ENCODE data around the gene FUT2. TPM values are rescaled to one million over a fixed set of nuclear protein-coding genes. Genes with fewer than 3 reads are reported as not detected.

The FUT2 gene
- total and polyA plus RNA-seq, 2 of the 13 experiments (the other 11 are each of a cell fraction or from before 2014, with no cell fraction given), result 0.07 TPM; not detected in 1

DNA sequence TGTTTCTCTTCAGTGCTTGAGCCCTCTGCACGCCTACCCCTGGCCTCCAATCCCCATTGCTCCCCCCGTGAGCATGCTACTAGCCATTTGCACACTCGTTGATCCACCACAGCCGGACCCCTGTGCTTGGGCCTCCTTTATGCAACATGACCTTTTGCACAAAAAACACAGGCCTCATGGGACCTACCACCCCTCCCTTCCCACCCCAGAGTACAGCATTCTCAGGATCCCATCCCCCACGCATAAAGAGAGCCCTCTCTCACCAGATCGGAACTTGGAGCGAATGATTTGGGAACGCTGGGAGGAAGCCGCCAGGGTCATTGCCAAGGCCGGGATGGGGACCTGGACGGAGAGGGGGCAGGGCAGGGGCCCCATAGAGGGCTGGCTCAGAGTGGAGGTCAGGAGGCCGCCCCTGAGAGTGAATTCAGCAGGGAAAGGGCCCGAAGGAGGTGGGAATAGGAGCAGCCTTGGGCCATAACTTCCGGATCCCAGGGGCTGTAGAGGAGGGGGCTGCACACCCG, 23.0 kb downstream of the FUT2 start (continued):
- TF ChIP-seq, protein P1, sequence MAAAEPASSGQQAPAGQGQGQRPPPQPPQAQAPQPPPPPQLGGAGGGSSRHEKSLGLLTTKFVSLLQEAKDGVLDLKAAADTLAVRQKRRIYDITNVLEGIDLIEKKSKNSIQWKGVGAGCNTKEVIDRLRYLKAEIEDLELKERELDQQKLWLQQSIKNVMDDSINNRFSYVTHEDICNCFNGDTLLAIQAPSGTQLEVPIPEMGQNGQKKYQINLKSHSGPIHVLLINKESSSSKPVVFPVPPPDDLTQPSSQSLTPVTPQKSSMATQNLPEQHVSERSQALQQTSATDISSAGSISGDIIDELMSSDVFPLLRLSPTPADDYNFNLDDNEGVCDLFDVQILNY (CRISPR knock-in tag; conservative IDR thresholded peaks at IDR 0.05), result no peak
- TF ChIP-seq ZNF589 (CRISPR knock-in tag; conservative IDR thresholded peaks at IDR 0.05) (no peak), ISL2 (CRISPR knock-in tag; IDR thresholded peaks at IDR 0.05) (peak; percentile 25; the same call in 1 of the 2 replicates), NR1H2 (CRISPR knock-in tag; IDR thresholded peaks at IDR 0.05; ENCODE audit: borderline replicate concordance, low read depth) (no peak), FOXO1 (CRISPR knock-in tag; IDR thresholded peaks at IDR 0.05) (no peak), KLF16 (CRISPR knock-in tag; IDR thresholded peaks at IDR 0.05) (0 out of 4 replicates have a peak, but pooled peaks of 1 of the 2 experiments have one; percentile 41), SP1 (IDR thresholded peaks at IDR 0.05) (no peak), SP1 (CRISPR knock-in tag; IDR thresholded peaks at IDR 0.05) (no peak), KLF11 (CRISPR knock-in tag; IDR thresholded peaks at IDR 0.05) (no peak), HDAC1 (CRISPR knock-in tag; IDR thresholded peaks at IDR 0.05) (peak; percentile 88), ZNF577 (CRISPR knock-in tag; IDR thresholded peaks at IDR 0.05; ENCODE audit: borderline replicate concordance, low read depth) (no peak), U2AF1 (optimal IDR thresholded peaks at IDR 0.05; ENCODE audit: low read depth, low read length) (no peak), MTA1 (CRISPR knock-in tag; IDR thresholded peaks at IDR 0.05; ENCODE audit: borderline replicate concordance) (peak; percentile 79; the same call in 1 of the 2 replicates), ZNF350 (CRISPR knock-in tag; IDR thresholded peaks at IDR 0.05; ENCODE audit: borderline replicate concordance, low read depth) (peak; percentile 79), GTF3A (CRISPR knock-in tag; conservative IDR thresholded peaks at IDR 0.05) (no peak), SKI (IDR thresholded peaks at IDR 0.05; ENCODE audit: partially characterized antibody) (peak; percentile 97), HDAC2 (CRISPR knock-in tag; IDR thresholded peaks at IDR 0.05) (peak; percentile 60; the same call in 1 of the 2 replicates), GLI4 (CRISPR knock-in tag; IDR thresholded peaks at IDR 0.05; ENCODE audit: borderline replicate concordance) (0 out of 2 replicates have a peak, but pooled peaks have one; percentile 55), MED13 (CRISPR knock-in tag; IDR thresholded peaks at IDR 0.05) (0 out of 2 replicates have a peak, but pooled peaks have one; percentile 33), HOXA3 (CRISPR knock-in tag; IDR thresholded peaks at IDR 0.05) (peak; percentile 61), ARNTL (CRISPR knock-in tag; IDR thresholded peaks at IDR 0.05) (peak; percentile 51; the same call in 1 of the 2 replicates), SUZ12 (IDR thresholded peaks at IDR 0.05; ENCODE audit: low read depth, low read length) (no peak), PHF8 (CRISPR knock-in tag; IDR thresholded peaks at IDR 0.05) (peak; percentile 28; the same call in 1 of the 2 replicates)
- TF ChIP-seq, protein P2, sequence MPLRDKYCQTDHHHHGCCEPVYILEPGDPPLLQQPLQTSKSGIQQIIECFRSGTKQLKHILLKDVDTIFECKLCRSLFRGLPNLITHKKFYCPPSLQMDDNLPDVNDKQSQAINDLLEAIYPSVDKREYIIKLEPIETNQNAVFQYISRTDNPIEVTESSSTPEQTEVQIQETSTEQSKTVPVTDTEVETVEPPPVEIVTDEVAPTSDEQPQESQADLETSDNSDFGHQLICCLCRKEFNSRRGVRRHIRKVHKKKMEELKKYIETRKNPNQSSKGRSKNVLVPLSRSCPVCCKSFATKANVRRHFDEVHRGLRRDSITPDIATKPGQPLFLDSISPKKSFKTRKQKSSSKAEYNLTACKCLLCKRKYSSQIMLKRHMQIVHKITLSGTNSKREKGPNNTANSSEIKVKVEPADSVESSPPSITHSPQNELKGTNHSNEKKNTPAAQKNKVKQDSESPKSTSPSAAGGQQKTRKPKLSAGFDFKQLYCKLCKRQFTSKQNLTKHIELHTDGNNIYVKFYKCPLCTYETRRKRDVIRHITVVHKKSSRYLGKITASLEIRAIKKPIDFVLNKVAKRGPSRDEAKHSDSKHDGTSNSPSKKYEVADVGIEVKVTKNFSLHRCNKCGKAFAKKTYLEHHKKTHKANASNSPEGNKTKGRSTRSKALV (CRISPR knock-in tag; IDR thresholded peaks at IDR 0.05), result no peak
- TF ChIP-seq, protein P3, sequence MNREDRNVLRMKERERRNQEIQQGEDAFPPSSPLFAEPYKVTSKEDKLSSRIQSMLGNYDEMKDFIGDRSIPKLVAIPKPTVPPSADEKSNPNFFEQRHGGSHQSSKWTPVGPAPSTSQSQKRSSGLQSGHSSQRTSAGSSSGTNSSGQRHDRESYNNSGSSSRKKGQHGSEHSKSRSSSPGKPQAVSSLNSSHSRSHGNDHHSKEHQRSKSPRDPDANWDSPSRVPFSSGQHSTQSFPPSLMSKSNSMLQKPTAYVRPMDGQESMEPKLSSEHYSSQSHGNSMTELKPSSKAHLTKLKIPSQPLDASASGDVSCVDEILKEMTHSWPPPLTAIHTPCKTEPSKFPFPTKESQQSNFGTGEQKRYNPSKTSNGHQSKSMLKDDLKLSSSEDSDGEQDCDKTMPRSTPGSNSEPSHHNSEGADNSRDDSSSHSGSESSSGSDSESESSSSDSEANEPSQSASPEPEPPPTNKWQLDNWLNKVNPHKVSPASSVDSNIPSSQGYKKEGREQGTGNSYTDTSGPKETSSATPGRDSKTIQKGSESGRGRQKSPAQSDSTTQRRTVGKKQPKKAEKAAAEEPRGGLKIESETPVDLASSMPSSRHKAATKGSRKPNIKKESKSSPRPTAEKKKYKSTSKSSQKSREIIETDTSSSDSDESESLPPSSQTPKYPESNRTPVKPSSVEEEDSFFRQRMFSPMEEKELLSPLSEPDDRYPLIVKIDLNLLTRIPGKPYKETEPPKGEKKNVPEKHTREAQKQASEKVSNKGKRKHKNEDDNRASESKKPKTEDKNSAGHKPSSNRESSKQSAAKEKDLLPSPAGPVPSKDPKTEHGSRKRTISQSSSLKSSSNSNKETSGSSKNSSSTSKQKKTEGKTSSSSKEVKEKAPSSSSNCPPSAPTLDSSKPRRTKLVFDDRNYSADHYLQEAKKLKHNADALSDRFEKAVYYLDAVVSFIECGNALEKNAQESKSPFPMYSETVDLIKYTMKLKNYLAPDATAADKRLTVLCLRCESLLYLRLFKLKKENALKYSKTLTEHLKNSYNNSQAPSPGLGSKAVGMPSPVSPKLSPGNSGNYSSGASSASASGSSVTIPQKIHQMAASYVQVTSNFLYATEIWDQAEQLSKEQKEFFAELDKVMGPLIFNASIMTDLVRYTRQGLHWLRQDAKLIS (CRISPR knock-in tag; IDR thresholded peaks at IDR 0.05), result no peak
